ENCODE measurements around the gene RGS7.
"Not testable (repeated sequence)": the region's sequence is repeated elsewhere in the genome, so short reads cannot be mapped to it uniquely, and the experiment has no call there.

Gene RGS7

DNA sequence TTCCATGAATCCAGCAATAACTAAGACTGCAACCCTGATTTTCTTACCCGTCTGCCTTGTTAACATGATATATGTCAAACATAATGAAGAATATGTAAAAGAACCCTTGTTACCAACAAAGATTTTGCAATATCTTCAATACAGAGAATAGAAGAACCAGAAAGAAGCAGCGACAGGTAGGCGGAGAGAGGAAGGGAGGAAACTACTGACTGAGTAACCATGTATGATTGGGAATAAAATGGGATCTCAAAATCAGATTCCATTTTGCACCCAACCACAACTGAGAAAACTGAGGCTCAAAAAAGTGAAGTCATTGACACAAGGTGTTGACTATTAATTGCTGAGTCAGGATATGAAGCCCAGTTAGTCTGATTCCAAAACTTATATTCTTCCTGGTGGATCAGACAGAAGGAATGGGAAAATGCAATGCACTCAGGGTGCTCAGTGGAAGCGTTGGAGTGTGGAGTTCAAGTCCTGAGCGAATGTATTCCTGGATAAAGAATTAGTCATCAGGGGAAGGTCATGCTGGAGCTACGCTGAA, 451.7 kb downstream of the RGS7 start:
- no peak for DNase-seq

DNA sequence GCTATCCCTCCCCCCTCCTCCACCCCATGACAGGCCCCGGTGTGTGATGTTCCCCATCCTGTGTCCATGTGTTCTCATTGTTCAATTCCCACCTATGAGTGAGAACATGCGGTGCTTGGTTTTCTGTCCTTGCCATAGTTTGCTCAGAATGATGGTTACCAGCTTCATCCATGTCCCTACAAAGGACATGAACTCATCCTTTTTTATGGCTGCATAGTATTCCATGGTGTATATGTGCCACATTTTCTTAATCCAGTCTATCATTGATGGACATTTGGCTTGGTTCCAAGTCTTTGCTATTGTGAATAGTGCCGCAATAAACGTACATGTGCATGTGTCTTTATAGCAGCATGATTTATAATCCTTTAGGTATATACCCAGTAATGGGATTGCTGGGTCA, 461.6 kb downstream of the RGS7 start:
- DNase-seq = not testable (repeated sequence)

DNA sequence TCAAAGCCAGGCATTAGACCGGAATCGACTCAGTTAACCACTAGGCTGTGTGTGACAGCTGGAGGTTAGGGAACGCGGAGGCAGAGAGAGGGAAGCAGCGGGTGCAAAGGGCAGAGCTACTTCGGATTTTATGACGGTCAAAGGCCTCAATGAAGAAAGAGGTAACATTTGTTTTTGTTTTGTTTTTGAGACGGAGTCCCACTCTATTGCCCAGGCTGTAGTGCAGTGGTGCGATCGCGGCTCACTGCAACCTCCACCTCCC, 468.3 kb downstream of the RGS7 start:
- no peak for DNase-seq

DNA sequence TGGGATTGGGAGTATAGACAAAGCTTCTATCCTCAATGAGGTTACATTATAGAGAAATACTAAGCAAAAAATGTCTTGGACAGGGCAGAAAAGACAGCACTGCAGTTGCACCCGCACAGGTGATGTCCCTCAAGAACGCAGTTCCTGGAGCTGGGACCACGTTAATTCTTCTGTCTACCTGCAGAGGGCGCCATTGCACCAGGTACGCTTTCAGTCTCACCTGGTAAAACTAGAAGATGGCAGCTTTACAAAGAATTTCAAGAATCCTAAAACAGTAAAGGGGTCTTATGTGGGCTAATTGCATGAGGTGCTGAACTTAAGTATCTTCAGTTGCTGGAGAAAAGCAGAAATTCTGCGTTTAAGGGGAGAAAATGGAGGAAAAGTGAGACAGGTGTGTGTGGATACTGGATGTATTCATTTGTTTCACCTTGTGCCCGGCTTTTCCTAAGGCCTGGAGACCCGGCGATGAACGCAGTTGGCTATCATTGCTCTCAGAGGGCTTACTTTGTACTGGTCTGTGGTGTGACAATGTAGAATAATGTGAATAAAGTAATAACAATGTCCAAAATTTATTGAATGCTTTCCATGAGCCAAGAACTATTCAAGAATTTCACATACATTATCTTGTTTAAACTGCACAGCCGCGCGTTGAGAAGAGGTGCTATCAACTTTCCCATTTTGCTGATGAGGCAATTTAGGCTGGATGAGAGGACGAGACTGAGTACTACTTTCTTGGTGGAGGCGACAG, 468.8 kb downstream of the RGS7 start:
- DNase-seq = no peak

DNA sequence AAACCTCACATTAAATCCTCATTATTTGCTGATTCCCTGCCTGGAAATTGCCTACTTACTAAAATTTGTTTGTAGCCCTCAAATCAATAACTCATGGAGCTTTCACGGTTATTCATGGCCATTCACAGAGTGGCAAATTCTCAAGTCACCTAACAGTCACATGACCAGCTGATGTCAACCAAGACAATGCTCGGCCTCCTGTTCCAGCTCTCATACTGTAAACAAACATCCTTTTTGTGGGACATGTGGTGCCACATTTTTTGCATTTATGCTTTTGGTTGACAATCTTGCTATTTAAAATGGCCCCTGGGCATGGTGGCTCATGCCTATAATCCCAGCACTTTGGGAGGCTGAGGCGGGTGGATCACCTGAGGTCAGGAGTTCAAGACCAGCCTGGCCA, 473.5 kb downstream of the RGS7 start:
- DNase-seq = no peak

DNA sequence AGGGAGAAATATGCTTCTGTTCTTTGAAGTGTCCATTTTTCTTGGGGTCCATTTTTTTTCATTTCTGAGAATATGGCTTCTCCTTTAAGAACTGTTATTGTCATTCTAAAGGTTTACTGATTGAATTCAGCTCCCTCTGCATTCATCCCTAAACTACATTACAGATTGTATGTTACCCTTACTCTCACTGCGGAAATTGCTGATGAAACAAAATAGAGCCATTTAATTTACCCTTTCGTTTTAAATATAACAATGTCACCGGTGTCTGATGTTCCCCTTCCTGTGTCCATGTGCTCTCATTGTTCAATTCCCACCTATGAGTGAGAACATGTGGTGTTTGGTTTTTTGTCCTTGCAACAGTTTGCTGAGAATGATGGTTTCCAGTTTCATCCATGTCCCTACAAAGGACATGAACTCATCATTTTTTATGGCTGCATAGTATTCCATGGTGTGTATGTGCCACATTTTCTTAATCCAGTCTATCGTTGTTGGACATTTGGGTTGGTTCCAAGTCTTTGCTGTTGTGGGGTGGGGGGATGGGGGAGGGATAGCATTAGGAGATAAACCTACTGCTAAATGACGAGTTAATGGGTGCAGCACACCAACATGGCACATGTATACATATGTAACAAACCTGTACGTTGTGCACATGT, 474.2 kb downstream of the RGS7 start:
- DNase-seq = not testable (repeated sequence)

- no peak for DNase-seq
Measured at GRCh38 chr1:240878631-240879030, 478.4 kb downstream of the RGS7 start.

DNA sequence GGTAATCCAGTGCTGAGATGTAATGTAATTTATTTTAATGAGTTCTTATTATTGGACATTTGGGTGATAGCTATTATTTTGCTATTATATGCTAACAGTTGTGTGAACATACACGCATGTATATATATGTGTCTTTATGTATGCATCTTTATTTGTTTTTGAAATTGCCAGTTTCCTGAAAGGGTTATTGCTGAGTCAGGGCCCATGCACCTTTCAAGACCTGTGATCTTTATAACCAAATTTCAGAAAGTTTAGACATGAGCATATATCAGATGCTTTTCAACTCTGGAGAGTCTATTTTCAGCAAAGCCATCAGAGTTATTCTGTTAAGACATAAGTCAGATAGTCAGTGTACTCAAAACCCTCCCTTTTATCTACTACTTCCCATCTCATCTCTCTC, 479.4 kb downstream of the RGS7 start:
- DNase-seq = no peak

DNA sequence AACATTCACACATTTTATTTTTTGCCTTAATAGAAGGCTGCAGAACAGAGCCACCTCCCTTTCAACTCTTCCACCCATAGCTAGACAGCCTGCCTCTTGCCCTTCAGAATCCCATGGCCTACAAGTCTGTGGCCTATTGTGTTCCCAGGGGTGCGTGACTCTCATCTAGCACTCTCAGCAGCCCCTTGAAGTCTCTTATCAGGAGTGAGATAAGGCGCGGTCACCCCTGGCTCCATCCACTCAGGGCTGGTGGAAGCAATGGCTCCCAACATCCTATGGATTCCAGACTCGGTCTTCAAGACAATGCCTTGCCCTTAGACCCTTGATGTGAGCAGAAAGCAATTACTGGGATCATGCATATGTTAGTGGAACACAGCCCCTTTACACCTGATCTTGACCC, 480.9 kb downstream of the RGS7 start:
- no peak for DNase-seq

DNA sequence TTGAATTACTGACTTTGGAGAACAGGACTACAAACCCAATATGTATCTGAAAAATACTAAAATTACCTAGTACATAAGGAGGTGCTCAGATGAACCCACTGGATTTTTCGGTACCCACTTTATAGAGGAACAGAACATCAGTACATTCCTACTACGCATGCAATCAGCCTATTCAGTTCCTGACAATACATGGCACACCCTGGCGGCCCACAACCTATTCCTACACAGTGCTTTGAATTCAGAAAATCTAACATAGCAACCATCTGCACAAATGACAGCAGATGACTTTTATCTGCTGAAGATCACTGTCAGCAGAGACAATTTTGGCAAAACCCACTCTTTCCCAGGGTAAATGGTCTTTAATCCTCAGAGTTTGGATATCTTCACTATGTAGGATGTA, 487.9 kb downstream of the RGS7 start:
- DNase-seq = no peak

GRCh38 chr1:240866724-240867123, 490.3 kb downstream of the RGS7 start:
- DNase-seq = no peak

- DNase-seq = no peak
Measured at GRCh38 chr1:240860023-240860422, 497.0 kb downstream of the RGS7 start.

DNA sequence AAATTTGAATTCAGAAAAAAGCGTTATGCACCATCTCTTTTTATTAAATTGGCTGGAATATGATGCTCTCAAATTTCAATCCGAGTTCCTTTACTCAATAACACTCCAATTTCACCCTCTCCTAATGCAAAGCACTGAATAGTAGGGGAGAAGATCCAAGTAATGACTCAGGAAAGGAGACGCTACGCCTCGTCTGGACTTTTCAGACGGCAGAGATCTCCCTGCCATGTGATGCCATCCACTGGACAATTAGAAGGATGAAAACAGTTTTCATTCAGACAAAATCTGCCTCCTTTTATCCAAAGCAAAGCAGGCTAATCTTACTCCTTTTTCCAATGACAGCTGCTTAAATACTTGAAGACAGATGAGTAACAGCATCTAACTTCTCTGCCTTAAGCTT, 502.6 kb downstream of the RGS7 start:
- no peak for DNase-seq

DNA sequence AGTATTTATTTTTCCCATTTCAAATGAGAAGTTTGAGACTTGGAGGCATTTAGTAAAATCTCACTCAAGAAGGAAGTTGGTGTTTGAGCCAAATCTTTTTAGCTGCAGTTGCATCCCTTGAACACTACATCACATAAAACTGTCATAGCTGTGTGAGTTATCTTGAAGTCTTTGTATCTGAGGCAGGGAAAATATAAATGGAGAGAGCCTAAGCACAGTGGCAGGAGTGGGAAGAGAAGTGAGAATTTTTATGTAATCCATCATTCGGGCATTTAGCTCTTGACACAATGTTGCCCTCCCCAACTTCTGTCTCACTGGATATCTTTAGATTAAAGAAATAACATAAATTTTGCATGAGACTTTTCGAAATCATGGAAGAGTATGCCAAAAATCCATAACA, 509.7 kb downstream of the RGS7 start:
- DNase-seq = no peak

GRCh38 chr1:240844486-240844885, 512.5 kb downstream of the RGS7 start:
- no peak for DNase-seq

DNA sequence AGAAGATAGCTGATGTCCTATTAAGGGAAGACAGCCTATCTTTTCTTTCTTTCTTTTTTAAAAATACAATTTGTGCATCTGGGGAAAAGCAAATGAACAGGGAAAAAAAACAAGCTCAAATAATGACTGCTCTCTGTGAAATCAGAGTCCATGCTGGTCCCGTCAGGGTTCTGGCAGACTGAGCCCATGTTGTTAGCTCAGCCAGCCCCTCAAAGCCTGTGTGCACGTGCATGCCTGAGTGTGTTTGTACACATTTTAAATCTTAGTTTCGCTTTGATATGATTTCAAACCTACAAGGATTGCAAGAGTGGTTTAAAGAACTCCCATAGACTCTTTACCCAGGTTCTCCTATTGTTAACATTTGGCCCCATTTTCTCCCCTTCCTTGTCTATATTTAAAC, 513.2 kb downstream of the RGS7 start:
- DNase-seq = no peak

DNA sequence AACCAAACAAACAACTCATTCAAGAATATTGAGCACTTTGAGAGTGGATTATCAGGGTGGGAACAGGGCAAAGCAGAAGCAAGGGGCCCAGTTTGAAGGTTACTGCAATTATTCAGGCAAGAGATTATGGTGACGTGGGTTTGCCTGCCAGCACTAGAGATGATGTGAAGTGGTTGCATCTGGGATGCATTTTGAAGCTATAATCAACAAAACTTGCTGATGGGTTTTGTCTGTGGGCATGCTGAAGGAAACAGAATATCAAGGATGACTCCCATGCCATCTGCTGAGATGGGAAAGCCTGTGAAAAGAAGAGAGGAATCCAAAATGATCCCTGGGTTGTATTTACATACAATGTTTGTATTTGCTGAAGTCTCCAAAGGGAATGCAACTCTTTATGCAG, 520.7 kb downstream of the RGS7 start:
- DNase-seq = no peak

- DNase-seq = no peak
Measured at GRCh38 chr1:240835291-240835690, 521.7 kb downstream of the RGS7 start.

- DNase-seq = no peak
Measured at GRCh38 chr1:240833075-240833474, 523.9 kb downstream of the RGS7 start.

- DNase-seq = no peak
Measured at GRCh38 chr1:240831922-240832321, 525.1 kb downstream of the RGS7 start.

DNA sequence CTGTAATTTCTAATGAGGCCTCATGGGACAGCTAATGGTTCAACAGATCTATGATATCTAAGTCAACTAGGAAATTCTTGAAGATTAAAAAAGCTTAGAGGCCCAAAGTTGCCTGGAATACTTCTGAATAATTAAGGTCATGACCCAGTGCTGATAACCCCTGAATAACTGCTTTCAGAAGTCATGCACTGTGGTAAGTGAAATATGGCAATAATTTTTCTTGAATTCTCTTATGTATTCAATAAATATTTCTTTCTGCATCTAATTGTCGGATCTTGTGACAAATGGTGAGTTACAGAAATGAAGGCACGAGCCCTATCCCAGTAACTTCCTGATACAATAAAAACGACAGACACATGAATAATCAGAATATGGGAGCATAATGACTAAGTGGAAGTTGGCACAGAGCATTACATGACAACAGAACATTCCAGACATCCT, 525.8 kb downstream of the RGS7 start:
- DNase-seq = no peak

DNA sequence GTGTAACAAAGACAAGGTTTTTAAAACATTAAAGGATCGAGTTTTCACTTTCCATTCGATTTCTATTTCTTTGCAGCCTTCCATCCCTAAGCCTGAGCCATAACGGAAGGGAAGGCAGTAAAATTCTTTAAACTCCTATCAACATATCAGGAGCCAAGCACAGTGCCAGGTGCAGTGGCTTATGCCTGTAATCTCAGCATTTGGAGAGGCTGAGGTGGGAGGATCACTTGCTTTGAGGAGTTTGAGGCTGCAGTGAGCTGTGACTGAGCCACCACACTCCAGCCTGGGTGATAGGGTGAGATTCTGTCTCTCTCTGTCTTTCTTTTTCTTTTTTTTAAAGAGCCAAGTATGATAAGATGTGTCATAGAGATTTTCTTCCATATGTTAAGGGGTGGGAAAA, 527.5 kb downstream of the RGS7 start:
- DNase-seq = no peak

GRCh38 chr1:240827786-240828185, 529.2 kb downstream of the RGS7 start:
- no peak for DNase-seq

GRCh38 chr1:240824238-240824637, 532.8 kb downstream of the RGS7 start:
- no peak for DNase-seq

DNA sequence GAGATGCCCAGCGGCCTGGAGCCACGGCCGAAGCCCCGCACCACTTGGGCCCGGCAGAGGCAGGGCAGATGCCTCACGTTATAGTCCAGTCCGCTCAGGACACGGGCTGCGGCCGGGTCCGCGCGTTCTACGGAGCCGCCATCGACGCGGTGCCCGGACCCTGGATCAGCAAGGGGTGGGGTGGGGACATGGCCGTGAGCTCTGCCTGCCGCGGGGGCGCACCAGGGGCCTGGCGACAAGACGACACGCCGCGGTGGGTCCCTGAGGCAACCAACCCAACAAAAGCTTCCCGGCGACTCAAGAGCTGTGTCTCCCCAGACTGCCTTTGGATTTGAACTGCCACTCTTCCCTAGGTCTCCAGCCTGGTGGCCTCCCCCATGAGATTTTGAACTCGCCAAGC, 533.6 kb downstream of the RGS7 start:
- no peak for DNase-seq

Measured in T-helper 9 cell (primary cell).